ENCODE measurements around the gene ZNF830. TPM values are rescaled to one million over a fixed set of nuclear protein-coding genes. Genes with fewer than 3 reads are reported as not detected.

The ZNF830 gene
- total RNA-seq, 1 experiment from 2014 or later: 19.2 TPM

GRCh38 chr17:34926661-34927060 lies 34.7 kb upstream of the ZNF830 start:
- Histone ChIP-seq H2BK15ac (ENCODE audit: low read depth, low read length) (no peak overlapping the region), H3K23me2 (ENCODE audit: insufficient read length, low read depth, low read length, poor library complexity, severe bottlenecking) (no peaks in the 10 kb centered on the region), H3K9me3 (ENCODE audit: control insufficient read depth, low read depth, low read length) (no peaks in the 10 kb centered on the region), H2BK20ac (ENCODE audit: low read depth, low read length, poor library complexity, severe bottlenecking) (no peak overlapping the region), H2AFZ (ENCODE audit: low read length) (no peak overlapping the region), H3K9ac (ENCODE audit: extremely low read depth, insufficient read length, low read length) (no peak overlapping the region), H3K4me2 (ENCODE audit: insufficient read depth, insufficient read length, low read length) (no peak overlapping the region), H4K20me1 (ENCODE audit: control insufficient read depth, insufficient read depth, insufficient read length) (no peaks in the 10 kb centered on the region), H3K23ac (ENCODE audit: insufficient read length, low read depth, low read length) (no peak overlapping the region), H3K14ac (ENCODE audit: insufficient read depth, low read length) (no peak overlapping the region), H2BK12ac (ENCODE audit: insufficient read length, low read depth, low read length) (no peak overlapping the region), H4K5ac (ENCODE audit: insufficient read length, low read depth, low read length) (no peak overlapping the region), H3K4me1 (ENCODE audit: insufficient read depth, low read length) (no peaks in the 10 kb centered on the region), H4K91ac (ENCODE audit: insufficient read length, low read depth, low read length) (no peak overlapping the region), H3K79me1 (ENCODE audit: insufficient read depth, low read depth, low read length, poor library complexity, severe bottlenecking) (no peaks in the 10 kb centered on the region), H3K56ac (ENCODE audit: insufficient read length, low read depth, low read length) (no peak overlapping the region), H4K8ac (replicated peaks; ENCODE audit: insufficient read length, low read depth, low read length) (no peak overlapping the region), H3K27ac (ENCODE audit: insufficient read length, low read depth, low read length) (no peak overlapping the region), H3K4ac (ENCODE audit: low read depth, low read length) (no peak overlapping the region), H2BK120ac (ENCODE audit: low read depth, low read length, poor library complexity, severe bottlenecking) (no peak overlapping the region), H3K79me2 (ENCODE audit: insufficient read depth, low read length) (no peaks in the 10 kb centered on the region), H2AK5ac (ENCODE audit: insufficient read length, low read length) (no peak overlapping the region), H3K27me3 (ENCODE audit: insufficient read depth, low read length) (no peaks in the 10 kb centered on the region; the same call in 1 of the 2 replicates), H2BK5ac (ENCODE audit: insufficient read length, low read length) (no peak overlapping the region), H3T11ph (ENCODE audit: low read length) (no peak overlapping the region), H3K18ac (ENCODE audit: insufficient read length, low read depth, low read length) (no peak overlapping the region)
- no CpG with 5 or more reads among the region's 3 CpGs for WGBS (ENCODE audit: extremely low coverage, insufficient read length, low lambda C conversion rate)
- TF ChIP-seq CTCF (conservative IDR thresholded peaks at IDR 0.05): no peak
- Mint-ChIP-seq H3K4me3 (no peak overlapping the region), H3K27ac (no peak overlapping the region), H3K27me3 (ENCODE audit: low read depth) (peaks cover 7% of the 10 kb centered on the region), H3K4me1 (no peaks in the 10 kb centered on the region), H3K9me3 (peaks cover 5 to 7% of the 10 kb centered on the region in 2 experiments; a peak in 4 of 5 replicates), H3K36me3 (ENCODE audit: insufficient read depth in 1 of 3, low read depth in 3 of 3) (no peaks in the 10 kb centered on the region)
- DNase-seq: no peak
